ENCODE data around the gene SDK1.

The SDK1 gene

GRCh38 chr7:3760651-3761050, 459.6 kb downstream of the SDK1 start:
- Histone ChIP-seq H3K27me3 (ENCODE audit: control insufficient read depth in 3 of 3, insufficient read depth in 3 of 3, low read depth in 1 of 3, low read length in 3 of 3) (no peaks in the 10 kb centered on the region), H3K4ac (ENCODE audit: low read length) (no peak overlapping the region), H2BK12ac (ENCODE audit: low read length) (no peak overlapping the region), H2BK120ac (ENCODE audit: low read depth, low read length) (no peak overlapping the region), H2BK5ac (ENCODE audit: low read length) (no peak overlapping the region), H4K8ac (ENCODE audit: low read depth, low read length) (no peak overlapping the region), H3K18ac (ENCODE audit: low read length) (no peak overlapping the region), H2BK15ac (ENCODE audit: low read length) (no peak overlapping the region), H3K14ac (ENCODE audit: low read length) (no peak overlapping the region), H3K36me3 (replicated peaks in 1 of 2; ENCODE audit: control insufficient read depth in 2 of 2, insufficient read depth in 2 of 2, low read length in 2 of 2) (no peaks in the 10 kb centered on the region), H3K9me3 (replicated peaks in 1 of 2; ENCODE audit: control insufficient read depth in 2 of 2, insufficient read depth in 1 of 2, low read depth in 1 of 2, low read length in 2 of 2) (no peaks in the 10 kb centered on the region), H3K4me2 (ENCODE audit: insufficient read depth, low read length, poor library complexity, severe bottlenecking) (no peak overlapping the region), H2AK5ac (ENCODE audit: low read depth, low read length) (no peak overlapping the region), H4K91ac (ENCODE audit: low read depth, low read length, poor library complexity) (no peak overlapping the region), H3K4me1 (ENCODE audit: control insufficient read depth in 2 of 2, insufficient read depth in 1 of 2, low read depth in 1 of 2, low read length in 2 of 2) (no peaks in the 10 kb centered on the region), H3K79me1 (ENCODE audit: low read depth, low read length) (no peaks in the 10 kb centered on the region), H3K23ac (ENCODE audit: low read depth, low read length, poor library complexity) (no peak overlapping the region), H3K9ac (ENCODE audit: low read depth, low read length, poor library complexity) (no peak overlapping the region), H3K4me3 (ENCODE audit: low read length in 2 of 2) (no peak overlapping the region), H3K27ac (replicated peaks; ENCODE audit: low read length) (no peak overlapping the region), H2AFZ (ENCODE audit: low read length) (no peak overlapping the region)
- no CpG with 5 or more reads among the region's 5 CpGs for WGBS, 2 donors (ENCODE audit: extremely low coverage in 2 of 2, insufficient read length in 2 of 2, insufficient replicate concordance in 1 of 2)
- no peak for DNase-seq (ENCODE audit: low spot score)

GRCh38 chr7:3762146-3762831, 461.2 kb downstream of the SDK1 start:
- Histone ChIP-seq H3K9ac (ENCODE audit: low read depth, low read length, poor library complexity) (no peak overlapping the region), H3K27ac (replicated peaks; ENCODE audit: low read length) (no peak overlapping the region)
- WGBS, 2 donors (ENCODE audit: extremely low coverage in 2 of 2, insufficient read length in 2 of 2, insufficient replicate concordance in 1 of 2): no CpG with 5 or more reads among the region's 11 CpGs

GRCh38 chr7:3767917-3768777, 467.1 kb downstream of the SDK1 start:
- no CpG with 5 or more reads among the region's 9 CpGs for WGBS, 2 donors (ENCODE audit: extremely low coverage in 2 of 2, insufficient read length in 2 of 2, insufficient replicate concordance in 1 of 2)
- H3K4ac ChIP-seq (ENCODE audit: low read length): no peak overlapping the region

More at GRCh38 chr7:3762146-3762831, 461.2 kb downstream of the SDK1 start:
- no peak overlapping the region for H2AK5ac ChIP-seq (ENCODE audit: low read depth, low read length)
- H3K79me1 ChIP-seq (ENCODE audit: low read depth, low read length): no peaks in the 10 kb centered on the region
- no peak overlapping the region for H3K14ac ChIP-seq (ENCODE audit: low read length)
- no peak overlapping the region for H2BK120ac ChIP-seq (ENCODE audit: low read depth, low read length)
- H3K27me3 ChIP-seq (ENCODE audit: control insufficient read depth in 3 of 3, insufficient read depth in 3 of 3, low read depth in 1 of 3, low read length in 3 of 3): no peaks in the 10 kb centered on the region
- DNase-seq (ENCODE audit: low spot score): no peak
- no peaks in the 10 kb centered on the region for H3K36me3 ChIP-seq (replicated peaks in 1 of 2; ENCODE audit: control insufficient read depth in 2 of 2, insufficient read depth in 2 of 2, low read length in 2 of 2)
- no peak overlapping the region for H4K91ac ChIP-seq (ENCODE audit: low read depth, low read length, poor library complexity)
- no peak overlapping the region for H3K4me3 ChIP-seq (ENCODE audit: low read length in 2 of 2)
- no peak overlapping the region for H2AFZ ChIP-seq (ENCODE audit: low read length)
- H3K4me2 ChIP-seq (ENCODE audit: insufficient read depth, low read length, poor library complexity, severe bottlenecking): no peak overlapping the region
- no peak overlapping the region for H3K23ac ChIP-seq (ENCODE audit: low read depth, low read length, poor library complexity)
- no peak overlapping the region for H3K18ac ChIP-seq (ENCODE audit: low read length)
- H2BK12ac ChIP-seq (ENCODE audit: low read length): no peak overlapping the region
- no peaks in the 10 kb centered on the region for H3K9me3 ChIP-seq (replicated peaks in 1 of 2; ENCODE audit: control insufficient read depth in 2 of 2, insufficient read depth in 1 of 2, low read depth in 1 of 2, low read length in 2 of 2)
- no peak overlapping the region for H4K8ac ChIP-seq (ENCODE audit: low read depth, low read length)
- H3K4ac ChIP-seq (ENCODE audit: low read length): no peak overlapping the region
- no peak overlapping the region for H2BK5ac ChIP-seq (ENCODE audit: low read length)
- no peaks in the 10 kb centered on the region for H3K4me1 ChIP-seq (ENCODE audit: control insufficient read depth in 2 of 2, insufficient read depth in 1 of 2, low read depth in 1 of 2, low read length in 2 of 2)
- H2BK15ac ChIP-seq (ENCODE audit: low read length): no peak overlapping the region

GRCh38 chr7:3771906-3772305, 470.9 kb downstream of the SDK1 start:
- no CpG with 5 or more reads among the region's 3 CpGs for WGBS, 2 donors (ENCODE audit: extremely low coverage in 2 of 2, insufficient read length in 2 of 2, insufficient replicate concordance in 1 of 2)
- Histone ChIP-seq H3K4me1 (ENCODE audit: control insufficient read depth in 2 of 2, insufficient read depth in 1 of 2, low read depth in 1 of 2, low read length in 2 of 2) (peaks cover 2 to 16% of the 10 kb centered on the region in 2 donors), H3K79me1 (ENCODE audit: low read depth, low read length) (no peaks in the 10 kb centered on the region), H3K36me3 (replicated peaks in 1 of 2; ENCODE audit: control insufficient read depth in 2 of 2, insufficient read depth in 2 of 2, low read length in 2 of 2) (no peaks in the 10 kb centered on the region), H2AK5ac (ENCODE audit: low read depth, low read length) (no peak overlapping the region), H2BK12ac (ENCODE audit: low read length) (no peak overlapping the region), H3K9ac (ENCODE audit: low read depth, low read length, poor library complexity) (no peak overlapping the region), H3K9me3 (replicated peaks in 1 of 2; ENCODE audit: control insufficient read depth in 2 of 2, insufficient read depth in 1 of 2, low read depth in 1 of 2, low read length in 2 of 2) (peaks cover 0 to 5% of the 10 kb centered on the region in 2 donors), H3K23ac (ENCODE audit: low read depth, low read length, poor library complexity) (no peak overlapping the region), H3K18ac (ENCODE audit: low read length) (no peak overlapping the region), H3K4me3 (ENCODE audit: low read length in 2 of 2) (no peak overlapping the region), H4K91ac (ENCODE audit: low read depth, low read length, poor library complexity) (no peak overlapping the region), H3K4me2 (ENCODE audit: insufficient read depth, low read length, poor library complexity, severe bottlenecking) (no peak overlapping the region), H2BK120ac (ENCODE audit: low read depth, low read length) (no peak overlapping the region), H2BK5ac (ENCODE audit: low read length) (no peak overlapping the region), H3K27me3 (ENCODE audit: control insufficient read depth in 3 of 3, insufficient read depth in 3 of 3, low read depth in 1 of 3, low read length in 3 of 3) (no peaks in the 10 kb centered on the region), H3K27ac (replicated peaks; ENCODE audit: low read length) (no peak overlapping the region), H2BK15ac (ENCODE audit: low read length) (no peak overlapping the region), H2AFZ (ENCODE audit: low read length) (no peak overlapping the region), H3K4ac (ENCODE audit: low read length) (no peak overlapping the region), H3K14ac (ENCODE audit: low read length) (no peak overlapping the region), H4K8ac (ENCODE audit: low read depth, low read length) (no peak overlapping the region)
- no peak for DNase-seq (ENCODE audit: low spot score)

More at GRCh38 chr7:3767917-3768777, 467.1 kb downstream of the SDK1 start:
- H3K23ac ChIP-seq (ENCODE audit: low read depth, low read length, poor library complexity): no peak overlapping the region
- H3K9me3 ChIP-seq (replicated peaks in 1 of 2; ENCODE audit: control insufficient read depth in 2 of 2, insufficient read depth in 1 of 2, low read depth in 1 of 2, low read length in 2 of 2): peaks cover 0 to 3% of the 10 kb centered on the region in 2 donors
- H2BK5ac ChIP-seq (ENCODE audit: low read length): no peak overlapping the region
- no peak overlapping the region for H3K4me3 ChIP-seq (ENCODE audit: low read length in 2 of 2)
- H4K8ac ChIP-seq (ENCODE audit: low read depth, low read length): no peak overlapping the region
- H3K18ac ChIP-seq (ENCODE audit: low read length): no peak overlapping the region
- no peak overlapping the region for H2BK15ac ChIP-seq (ENCODE audit: low read length)
- H3K9ac ChIP-seq (ENCODE audit: low read depth, low read length, poor library complexity): no peak overlapping the region
- no peak overlapping the region for H2BK120ac ChIP-seq (ENCODE audit: low read depth, low read length)
- peaks cover 2 to 14% of the 10 kb centered on the region in 2 donors for H3K4me1 ChIP-seq (ENCODE audit: control insufficient read depth in 2 of 2, insufficient read depth in 1 of 2, low read depth in 1 of 2, low read length in 2 of 2)
- H3K27ac ChIP-seq (replicated peaks; ENCODE audit: low read length): no peak overlapping the region
- no peaks in the 10 kb centered on the region for H3K36me3 ChIP-seq (replicated peaks in 1 of 2; ENCODE audit: control insufficient read depth in 2 of 2, insufficient read depth in 2 of 2, low read length in 2 of 2)
- no peak overlapping the region for H3K4me2 ChIP-seq (ENCODE audit: insufficient read depth, low read length, poor library complexity, severe bottlenecking)
- no peak overlapping the region for H2BK12ac ChIP-seq (ENCODE audit: low read length)
- no peak overlapping the region for H2AK5ac ChIP-seq (ENCODE audit: low read depth, low read length)
- no peak overlapping the region for H2AFZ ChIP-seq (ENCODE audit: low read length)
- H3K27me3 ChIP-seq (ENCODE audit: control insufficient read depth in 3 of 3, insufficient read depth in 3 of 3, low read depth in 1 of 3, low read length in 3 of 3): no peaks in the 10 kb centered on the region
- no peak for DNase-seq (ENCODE audit: low spot score)
- H4K91ac ChIP-seq (ENCODE audit: low read depth, low read length, poor library complexity): no peak overlapping the region
- no peaks in the 10 kb centered on the region for H3K79me1 ChIP-seq (ENCODE audit: low read depth, low read length)
- no peak overlapping the region for H3K14ac ChIP-seq (ENCODE audit: low read length)
